ENCODE data around the gene RSAD1. TPM values are rescaled to one million over a fixed set of nuclear protein-coding genes. Genes with fewer than 3 reads are reported as not detected.

Gene RSAD1
- total RNA-seq, 4 donors from 2014 or later = 27.3 to 41.3 (median 30.1) TPM

DNA sequence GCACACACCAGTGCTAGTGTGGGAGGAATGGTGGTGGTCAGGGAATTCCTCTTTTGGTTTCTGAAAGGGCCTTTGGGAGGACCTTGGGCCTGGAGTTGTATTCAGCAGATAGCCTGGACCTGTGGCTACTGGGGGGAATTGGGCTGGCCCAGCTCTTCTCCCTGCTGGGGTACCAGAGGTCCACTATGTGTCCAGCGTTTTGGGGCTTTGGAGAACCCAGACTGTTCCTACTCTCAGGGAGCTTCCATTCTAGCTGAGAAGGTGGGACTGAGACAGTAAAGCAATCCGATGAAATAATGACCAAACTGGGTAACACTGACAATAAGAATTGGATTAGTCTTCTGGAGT, 56.3 kb downstream of the RSAD1 start:
- no peak for DNase-seq (ENCODE audit: low spot score in 2 of 2)
- H3K9me3 ChIP-seq = no peaks in the 10 kb centered on the region
- TF ChIP-seq, protein P1, sequence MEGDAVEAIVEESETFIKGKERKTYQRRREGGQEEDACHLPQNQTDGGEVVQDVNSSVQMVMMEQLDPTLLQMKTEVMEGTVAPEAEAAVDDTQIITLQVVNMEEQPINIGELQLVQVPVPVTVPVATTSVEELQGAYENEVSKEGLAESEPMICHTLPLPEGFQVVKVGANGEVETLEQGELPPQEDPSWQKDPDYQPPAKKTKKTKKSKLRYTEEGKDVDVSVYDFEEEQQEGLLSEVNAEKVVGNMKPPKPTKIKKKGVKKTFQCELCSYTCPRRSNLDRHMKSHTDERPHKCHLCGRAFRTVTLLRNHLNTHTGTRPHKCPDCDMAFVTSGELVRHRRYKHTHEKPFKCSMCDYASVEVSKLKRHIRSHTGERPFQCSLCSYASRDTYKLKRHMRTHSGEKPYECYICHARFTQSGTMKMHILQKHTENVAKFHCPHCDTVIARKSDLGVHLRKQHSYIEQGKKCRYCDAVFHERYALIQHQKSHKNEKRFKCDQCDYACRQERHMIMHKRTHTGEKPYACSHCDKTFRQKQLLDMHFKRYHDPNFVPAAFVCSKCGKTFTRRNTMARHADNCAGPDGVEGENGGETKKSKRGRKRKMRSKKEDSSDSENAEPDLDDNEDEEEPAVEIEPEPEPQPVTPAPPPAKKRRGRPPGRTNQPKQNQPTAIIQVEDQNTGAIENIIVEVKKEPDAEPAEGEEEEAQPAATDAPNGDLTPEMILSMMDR (IDR thresholded peaks at IDR 0.05) = no peak
- TF ChIP-seq POLR2A (IDR thresholded peaks at IDR 0.05) = no peak
- WGBS = 65% methylated on average over 2 of the region's 2 CpGs
- no peaks in the 10 kb centered on the region for H3K36me3 ChIP-seq
- peaks cover 28% of the 10 kb centered on the region for H3K27me3 ChIP-seq
- H3K27ac ChIP-seq = peak overlapping the region; percentile 78
- H3K4me3 ChIP-seq = peak overlapping the region; percentile 51
- H3K4me1 ChIP-seq = peaks cover 53% of the 10 kb centered on the region

GRCh38 chr17:50535407-50535806, 56.7 kb downstream of the RSAD1 start:
- H3K27me3 ChIP-seq = peaks cover 26% of the 10 kb centered on the region
- TF ChIP-seq POLR2A (IDR thresholded peaks at IDR 0.05) (no peak), POLR2AphosphoS5 (IDR thresholded peaks at IDR 0.05) (no peak), EP300 (IDR thresholded peaks at IDR 0.05) (no peak)
- TF ChIP-seq, protein P1 (IDR thresholded peaks at IDR 0.05) = no peak
- 61% methylated on average over 7 of the region's 7 CpGs for WGBS
- H3K27ac ChIP-seq = no peak overlapping the region
- H3K4me1 ChIP-seq = peaks cover 58% of the 10 kb centered on the region
- H3K4me3 ChIP-seq = no peak overlapping the region
- H3K36me3 ChIP-seq = no peaks in the 10 kb centered on the region
- DNase-seq (ENCODE audit: low spot score in 2 of 2) = no peak
- no peaks in the 10 kb centered on the region for H3K9me3 ChIP-seq

Other genes starting within 250 kb of the RSAD1 start
- gene TMEM92, start 204.4 kb upstream of the RSAD1 start, total RNA-seq = 1 to 10 TPM in 1 of 4 donors, not detected in 3; 1.3 TPM
- gene XYLT2, start 132.7 kb upstream of the RSAD1 start, total RNA-seq = 10 to 100 TPM; 36.9 to 61.3 (median 45.5) TPM
- gene MRPL27, start 105.7 kb upstream of the RSAD1 start, total RNA-seq = 10 to 100 TPM; 60.3 to 87.7 (median 65.3) TPM
- gene EME1, start 105.6 kb upstream of the RSAD1 start, total RNA-seq = 1 to 10 TPM in 2 of 4 donors, under 1 TPM in 2; 0.39 to 2.5 (median 0.98) TPM
- gene LRRC59, start 81.3 kb upstream of the RSAD1 start, total RNA-seq = 10 to 100 TPM; 16.5 to 58.0 (median 39.0) TPM
- 100 to 1,000 TPM in 1 of 4 donors, 10 to 100 TPM in 3; 61.2 to 164 (median 69.8) TPM for gene ACSF2, start 52.6 kb upstream of the RSAD1 start, total RNA-seq
- gene CHAD, start 10.0 kb upstream of the RSAD1 start, total RNA-seq = 10 to 100 TPM in 1 of 4 donors, 1 to 10 TPM in 3; 4.5 to 15.4 (median 7.2) TPM
- gene MYCBPAP, start 29.6 kb downstream of the RSAD1 start, total RNA-seq = 1 to 10 TPM in 2 of 4 donors, under 1 TPM in 2; 0.42 to 4.6 (median 1.3) TPM
- 100 to 1,000 TPM in 1 of 4 donors, 10 to 100 TPM in 3; 30.3 to 110 (median 78.5) TPM for gene EPN3, start 53.9 kb downstream of the RSAD1 start, total RNA-seq
- gene SPATA20, start 68.3 kb downstream of the RSAD1 start, total RNA-seq = 10 to 100 TPM; 36.5 to 75.4 (median 50.9) TPM
- 1 to 10 TPM; 1.1 to 9.9 (median 2.7) TPM for gene CACNA1G, start 81.9 kb downstream of the RSAD1 start, total RNA-seq
- gene ABCC3, start 156.0 kb downstream of the RSAD1 start, total RNA-seq = 100 to 1,000 TPM in 1 of 4 donors, 10 to 100 TPM in 3; 31.7 to 113 (median 36.2) TPM
- gene ANKRD40, start 229.1 kb downstream of the RSAD1 start, total RNA-seq = 10 to 100 TPM; 21.4 to 33.8 (median 26.6) TPM
- gene LUC7L3, start 240.7 kb downstream of the RSAD1 start, total RNA-seq = 100 to 1,000 TPM in 1 of 4 donors, 10 to 100 TPM in 3; 31.5 to 267 (median 42.6) TPM

All from suprapubic skin (tissue), 4 donors.